A673 (cell line): Measurements from ENCODE around the gene RPTOR.

ENCODE experiments used
- EZH2 ChIP-seq: fragments of 200-600 bp; sonication (generic); IDR thresholded peaks from 2 replicates; pipeline ENCODE4 v1.6.1; 2017; ENCODE audit warnings: borderline replicate concordance, low read depth, mild to moderate bottlenecking, mixed read lengths, antibody characterized with exemption, low read length; ENCODE audit not compliant: poor library complexity, severe bottlenecking
- TF ChIP-seq, protein P1 (sequence below): fragments of 300-800, 200-600 bp; sonication (generic); conservative IDR thresholded peaks from 2 replicates; pipeline ENCODE4 v1.5.1; 2017; ENCODE audit warnings: low read depth, mild to moderate bottlenecking, antibody characterized with exemption, low read length, moderate library complexity, mixed read lengths

DNA sequence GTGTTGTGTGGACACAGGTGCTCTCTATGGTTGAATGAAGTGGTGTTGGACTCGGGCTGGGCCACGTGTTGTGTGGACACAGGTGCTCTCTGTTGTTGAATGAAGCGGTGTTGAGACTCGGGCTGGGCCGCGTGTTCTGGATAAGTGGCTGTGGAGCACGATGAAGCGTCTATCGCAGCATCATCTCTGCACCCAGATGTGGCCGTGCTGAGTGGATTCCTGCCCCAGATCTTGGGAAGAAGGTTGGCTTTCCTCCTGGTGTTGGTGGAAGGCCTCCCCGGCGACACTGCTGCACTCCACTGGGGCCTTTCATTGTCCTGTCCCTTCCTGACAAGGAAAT is 69.1 kb downstream of the RPTOR start:
- TF ChIP-seq, protein P1, sequence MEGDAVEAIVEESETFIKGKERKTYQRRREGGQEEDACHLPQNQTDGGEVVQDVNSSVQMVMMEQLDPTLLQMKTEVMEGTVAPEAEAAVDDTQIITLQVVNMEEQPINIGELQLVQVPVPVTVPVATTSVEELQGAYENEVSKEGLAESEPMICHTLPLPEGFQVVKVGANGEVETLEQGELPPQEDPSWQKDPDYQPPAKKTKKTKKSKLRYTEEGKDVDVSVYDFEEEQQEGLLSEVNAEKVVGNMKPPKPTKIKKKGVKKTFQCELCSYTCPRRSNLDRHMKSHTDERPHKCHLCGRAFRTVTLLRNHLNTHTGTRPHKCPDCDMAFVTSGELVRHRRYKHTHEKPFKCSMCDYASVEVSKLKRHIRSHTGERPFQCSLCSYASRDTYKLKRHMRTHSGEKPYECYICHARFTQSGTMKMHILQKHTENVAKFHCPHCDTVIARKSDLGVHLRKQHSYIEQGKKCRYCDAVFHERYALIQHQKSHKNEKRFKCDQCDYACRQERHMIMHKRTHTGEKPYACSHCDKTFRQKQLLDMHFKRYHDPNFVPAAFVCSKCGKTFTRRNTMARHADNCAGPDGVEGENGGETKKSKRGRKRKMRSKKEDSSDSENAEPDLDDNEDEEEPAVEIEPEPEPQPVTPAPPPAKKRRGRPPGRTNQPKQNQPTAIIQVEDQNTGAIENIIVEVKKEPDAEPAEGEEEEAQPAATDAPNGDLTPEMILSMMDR: no peak
- no peak for TF ChIP-seq EZH2
